HG03066 (cell line): ENCODE results near the gene WDR45.

ENCODE experiments used
- ATAC-seq: cut with Tn5 transposase; IDR thresholded peaks from one replicate; pipeline ENCODE4 v1.9.1; 2021; ENCODE audit warnings: low read depth; ENCODE audit not compliant: unreplicated experiment

Gene WDR45

DNA sequence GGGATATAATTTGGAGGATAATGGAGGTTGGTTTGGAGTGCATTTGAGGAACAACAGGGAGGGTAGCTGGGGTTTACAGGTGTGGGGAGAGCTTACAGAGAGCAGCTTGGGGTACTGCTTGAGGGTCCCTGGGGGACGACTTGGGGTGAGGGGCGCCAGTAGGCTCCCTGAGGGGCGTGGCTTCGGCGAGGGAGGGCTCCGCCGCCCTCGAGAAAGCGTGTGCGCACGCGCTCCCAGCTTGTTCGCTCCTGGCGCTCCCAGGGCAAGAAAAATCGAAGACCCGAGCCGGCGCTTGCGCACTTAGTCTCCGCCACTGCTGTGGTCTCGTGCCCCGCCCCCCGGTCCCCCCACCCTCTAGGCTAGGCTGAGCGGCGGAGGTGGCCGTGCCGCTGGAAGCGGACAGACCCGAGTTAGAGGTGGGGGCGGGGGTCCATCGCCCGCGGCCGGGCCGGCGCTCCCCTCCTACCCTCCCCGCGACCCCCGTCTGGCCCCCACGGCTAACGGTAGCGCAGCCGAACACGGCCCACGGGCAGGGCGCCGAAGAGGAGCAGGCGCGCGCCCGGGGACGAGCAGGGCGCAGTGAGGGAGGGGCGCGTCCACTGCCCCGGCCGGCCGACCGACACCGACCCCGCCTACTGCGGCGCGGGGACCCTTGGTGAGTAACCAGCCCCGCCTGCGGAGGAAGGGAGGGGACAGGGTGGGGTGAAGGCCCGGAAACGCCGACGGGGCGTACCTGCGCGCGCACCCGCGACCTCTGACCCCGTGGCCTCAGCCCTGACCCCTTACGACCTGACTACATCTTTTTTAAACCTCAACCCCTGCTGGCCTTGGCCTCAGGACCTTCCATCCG, 26.2 kb downstream of the WDR45 start:
- no peak for ATAC-seq

DNA sequence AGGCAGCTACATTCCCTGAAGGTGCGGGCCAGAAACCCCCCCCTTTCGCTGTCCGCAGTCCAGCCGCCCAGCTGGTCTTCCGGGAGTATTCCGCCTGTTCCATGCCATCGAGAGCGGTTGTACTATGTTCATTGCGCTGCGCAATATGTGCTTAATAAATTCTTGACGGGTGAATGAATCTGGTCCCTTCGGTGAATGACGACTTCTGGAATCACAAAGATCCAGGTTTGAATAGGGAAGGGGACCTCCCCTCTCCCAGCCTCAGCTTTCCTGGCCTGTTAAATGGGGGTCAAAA, 35.8 kb downstream of the WDR45 start:
- ATAC-seq, result no peak

DNA sequence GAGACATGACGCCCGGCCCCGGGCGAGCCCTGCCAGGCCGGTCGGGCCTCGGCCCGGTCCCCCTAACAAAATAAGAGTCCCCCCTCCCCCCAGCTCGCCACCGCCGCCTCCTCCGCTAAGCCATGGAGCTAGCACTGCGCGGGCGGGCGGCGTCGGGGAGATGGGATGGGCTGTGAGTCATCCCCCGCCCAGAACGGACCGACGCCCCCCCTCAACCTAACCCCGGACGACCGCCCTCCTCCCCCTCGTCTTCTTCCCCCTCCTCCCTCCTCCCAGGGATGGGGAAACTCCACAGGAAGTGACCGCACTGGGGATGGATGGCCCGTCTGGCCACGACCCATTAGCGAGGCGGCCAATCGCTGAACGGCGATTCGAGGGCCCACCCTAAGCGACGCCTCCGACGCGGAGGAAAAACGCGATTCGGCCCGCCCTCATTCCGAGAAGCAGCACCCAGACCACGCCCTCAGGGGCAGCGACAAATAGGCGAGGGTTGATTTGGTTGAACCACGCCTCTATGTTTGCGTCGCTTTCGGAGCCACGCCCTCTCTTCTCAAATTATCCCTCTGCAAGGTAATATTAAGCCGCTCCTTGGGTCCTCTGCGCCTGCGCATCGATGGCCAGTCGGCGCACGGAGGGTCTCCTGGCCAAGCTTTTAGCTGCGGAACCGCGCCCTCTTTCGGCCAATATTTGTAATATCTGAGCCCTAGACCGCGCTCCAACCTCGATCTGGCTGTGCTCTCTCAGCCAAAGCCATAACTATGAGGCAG, 36.3 kb downstream of the WDR45 start, which contains the start of gene TFE3:
TFE3 (minus strand) TSS at position 138 of the 767 bp plus-strand sequence; CDS start at position 7, 131 bp downstream.
- ATAC-seq, result peak; percentile 79

DNA sequence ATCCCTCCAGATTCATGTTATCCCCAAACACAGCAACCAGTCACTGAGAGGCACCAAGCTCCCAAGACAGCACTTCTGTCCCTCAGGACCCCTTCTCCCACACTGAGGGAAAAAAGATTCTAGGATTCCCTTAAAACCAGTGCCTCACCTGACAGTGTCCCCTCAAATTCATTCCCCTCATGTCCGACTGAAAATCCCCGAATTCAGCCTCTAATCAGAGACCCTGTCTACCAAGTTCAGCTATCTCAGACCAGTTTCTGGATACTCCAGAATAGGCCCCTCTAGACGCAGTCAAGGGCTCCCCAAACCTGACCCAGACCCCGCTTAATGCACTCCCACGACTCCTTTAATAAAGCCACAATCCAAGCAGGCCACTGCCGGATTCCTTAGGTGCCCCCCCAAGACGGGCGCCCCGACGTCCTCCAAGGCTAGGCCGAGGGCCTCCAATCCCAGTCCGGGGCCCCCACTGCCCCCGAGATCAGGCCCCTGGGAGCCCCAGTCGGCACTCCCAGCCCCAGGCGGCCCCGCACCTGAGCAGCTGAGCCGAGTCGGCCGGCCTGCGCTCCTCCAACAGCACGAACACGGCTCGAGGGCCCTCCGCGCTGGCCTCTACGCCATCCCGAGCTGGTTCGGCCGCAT, 37.0 kb downstream of the WDR45 start:
- no peak for ATAC-seq

DNA sequence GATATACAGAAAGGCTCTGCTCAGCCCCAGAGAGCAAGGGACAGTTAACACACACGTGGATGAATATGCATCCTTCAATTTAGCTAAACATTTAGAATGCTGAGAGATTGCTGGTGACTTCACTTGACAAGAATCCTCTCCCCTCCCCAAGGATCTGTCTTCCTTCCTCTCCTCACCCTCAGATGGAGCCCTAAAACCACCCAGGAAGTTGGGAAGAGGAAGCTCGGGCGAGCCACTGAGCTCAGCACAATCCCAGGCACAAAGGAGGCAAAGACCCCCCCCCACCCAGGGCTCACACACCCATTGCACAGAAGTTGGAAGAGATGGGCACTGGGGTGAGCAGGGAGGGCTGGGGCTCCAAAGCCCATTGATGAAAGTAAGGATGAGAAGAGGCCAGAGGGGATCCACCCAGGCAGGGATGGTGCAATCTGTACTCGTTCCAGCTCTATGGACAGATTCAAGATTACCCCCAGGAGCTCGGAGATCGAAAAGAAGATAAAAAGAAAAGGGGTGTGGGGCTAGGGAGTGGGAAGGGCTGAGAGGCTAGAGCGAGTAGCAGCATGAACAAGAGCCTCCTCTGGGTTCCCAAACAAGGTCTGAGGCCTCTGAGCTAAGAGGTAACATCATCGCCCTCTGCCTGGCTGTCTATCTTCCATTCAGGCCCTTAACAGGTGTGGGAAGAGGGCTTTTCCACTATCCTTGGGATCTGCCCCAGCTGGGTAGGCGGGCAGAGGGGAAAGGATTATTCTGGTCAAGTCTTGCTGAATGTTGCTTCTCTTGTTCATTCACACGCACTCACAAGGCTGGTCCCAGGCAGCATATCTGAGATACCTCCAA, 37.7 kb downstream of the WDR45 start:
- no peak for ATAC-seq

DNA sequence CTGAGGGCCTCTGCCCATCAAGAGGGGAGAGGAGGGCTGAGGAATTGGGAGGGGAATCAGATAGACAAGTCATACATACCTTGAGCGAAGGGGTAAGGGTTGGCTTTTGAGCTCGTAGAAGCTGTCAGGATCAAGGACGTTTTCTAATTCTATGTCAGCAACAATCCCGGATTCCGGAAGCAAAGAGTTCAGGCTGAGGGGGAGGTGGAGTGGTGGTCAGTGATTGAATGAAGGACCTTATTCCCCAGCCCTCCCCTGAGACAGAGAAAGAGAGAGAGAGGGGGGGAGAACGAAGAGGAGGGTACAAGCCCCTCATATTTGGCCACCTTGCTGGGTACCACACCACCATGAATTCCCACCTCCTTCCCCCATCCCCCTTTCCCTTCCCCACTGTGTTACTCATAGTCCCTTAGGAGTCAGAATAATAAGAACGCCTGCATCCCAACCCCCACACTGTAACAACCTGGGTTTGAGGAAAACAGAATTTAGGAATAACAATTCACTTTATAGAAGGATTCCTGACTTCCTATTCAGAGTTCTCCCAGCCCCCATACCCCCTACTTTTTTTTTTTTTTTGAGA, 39.2 kb downstream of the WDR45 start:
- ATAC-seq, result no peak

DNA sequence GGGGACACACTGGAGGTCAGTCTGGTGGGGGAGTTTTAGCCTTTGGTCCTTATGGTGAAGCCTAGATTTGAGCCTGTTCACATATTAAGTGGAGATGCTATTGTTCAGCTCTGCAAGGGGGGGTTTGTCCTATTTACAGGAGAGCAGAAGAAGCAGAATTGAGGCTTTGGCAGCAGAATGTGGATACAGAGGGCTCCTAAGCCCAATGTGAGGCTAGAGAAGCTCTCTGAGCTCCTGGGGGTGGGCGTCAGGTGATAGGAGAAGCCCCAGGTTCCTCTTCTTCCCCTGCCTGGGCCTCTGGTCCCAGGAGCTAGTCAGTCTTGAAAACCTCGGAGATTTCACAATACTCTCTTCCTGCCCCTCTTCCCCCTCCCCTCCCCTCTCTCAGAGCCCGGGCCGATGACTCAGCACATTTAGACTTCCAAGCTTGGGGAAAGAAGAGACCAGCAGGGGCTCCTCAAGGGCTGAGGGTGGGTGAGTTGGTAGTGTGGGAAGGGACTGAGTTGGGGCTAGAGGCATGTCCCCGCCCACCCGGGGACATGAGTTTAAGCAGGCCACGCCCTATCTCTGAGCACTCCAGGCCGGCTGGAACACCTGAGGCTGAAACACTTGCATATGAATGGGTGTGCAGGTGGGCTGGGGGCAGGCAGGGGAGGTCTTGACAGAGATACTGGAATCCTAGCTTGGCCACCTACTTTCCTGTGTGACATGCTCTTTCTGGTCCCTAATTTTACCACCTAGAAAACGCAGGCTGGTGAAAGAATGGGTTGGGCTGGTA, 39.9 kb downstream of the WDR45 start:
- no peak for ATAC-seq

DNA sequence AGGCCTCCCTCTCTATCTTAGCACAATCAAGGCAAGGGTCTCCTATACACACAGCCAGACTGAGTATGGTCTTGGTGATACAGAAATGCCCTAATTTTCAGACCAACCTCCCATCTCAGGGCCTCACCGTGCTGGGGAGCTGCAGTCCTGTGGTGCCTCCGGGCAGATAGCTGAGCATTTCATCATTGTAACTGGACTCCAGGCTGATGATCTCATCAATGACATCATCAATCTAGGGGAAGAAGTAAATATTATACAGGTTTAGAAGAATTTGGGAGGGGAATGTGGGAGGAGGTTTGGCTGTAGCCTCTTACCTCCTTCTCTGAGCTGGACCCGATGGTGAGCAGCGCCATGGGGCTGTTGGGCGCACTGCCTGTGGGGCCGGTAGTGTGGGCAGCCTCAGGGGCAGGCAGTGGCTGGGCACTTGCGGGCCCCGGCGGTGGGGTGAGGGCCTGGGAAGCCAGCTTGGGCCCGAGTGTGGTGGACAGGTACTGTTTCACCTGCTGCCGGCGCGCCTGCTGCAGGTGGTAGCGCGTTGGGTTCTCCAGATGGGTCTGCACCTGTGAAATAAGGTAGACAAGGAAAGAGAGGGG, 41.7 kb downstream of the WDR45 start:
- no peak for ATAC-seq

DNA sequence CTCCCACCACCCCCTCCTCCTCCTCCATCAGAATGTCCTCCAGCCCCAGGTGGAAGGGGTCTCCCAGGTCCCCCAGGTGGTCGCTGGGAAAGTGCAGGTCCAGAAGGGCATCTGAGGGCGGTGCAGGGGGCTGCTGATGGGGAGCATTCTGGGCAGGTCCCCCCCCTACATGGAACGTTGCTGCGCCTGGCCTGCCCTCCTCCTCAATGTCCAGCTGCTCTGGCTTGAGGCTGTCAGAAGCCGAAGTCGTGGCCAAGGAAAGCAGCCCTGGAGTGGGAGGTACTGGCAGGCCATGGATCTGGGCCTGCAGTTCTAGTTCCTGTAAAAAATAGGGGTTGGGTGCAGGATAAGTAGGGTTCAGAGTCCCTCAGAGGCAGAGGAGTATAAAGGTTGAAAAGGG, 49.4 kb downstream of the WDR45 start:
- ATAC-seq, result no peak

DNA sequence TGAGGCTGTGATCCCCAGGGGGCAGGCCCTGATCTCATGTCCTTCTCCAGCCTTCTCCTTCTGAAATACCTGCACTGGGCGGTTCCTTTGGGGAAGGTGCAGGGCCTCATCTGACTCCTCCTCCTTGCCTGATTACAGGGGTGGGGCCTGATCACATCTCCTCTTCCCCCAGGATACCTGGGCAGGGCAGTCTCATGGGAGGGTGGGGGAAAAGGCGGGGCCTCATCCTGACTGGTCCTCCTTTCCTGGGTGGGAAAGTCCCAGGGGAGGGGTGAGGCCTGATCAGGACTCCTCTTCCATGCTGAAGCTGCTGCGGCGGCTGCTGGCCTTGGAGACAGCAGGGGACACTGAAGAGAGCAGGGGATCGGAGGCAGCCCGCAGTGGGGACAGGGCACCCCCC, 49.8 kb downstream of the WDR45 start:
- no peak for ATAC-seq
